ENCODE results near the gene SCYL3.

DNA sequence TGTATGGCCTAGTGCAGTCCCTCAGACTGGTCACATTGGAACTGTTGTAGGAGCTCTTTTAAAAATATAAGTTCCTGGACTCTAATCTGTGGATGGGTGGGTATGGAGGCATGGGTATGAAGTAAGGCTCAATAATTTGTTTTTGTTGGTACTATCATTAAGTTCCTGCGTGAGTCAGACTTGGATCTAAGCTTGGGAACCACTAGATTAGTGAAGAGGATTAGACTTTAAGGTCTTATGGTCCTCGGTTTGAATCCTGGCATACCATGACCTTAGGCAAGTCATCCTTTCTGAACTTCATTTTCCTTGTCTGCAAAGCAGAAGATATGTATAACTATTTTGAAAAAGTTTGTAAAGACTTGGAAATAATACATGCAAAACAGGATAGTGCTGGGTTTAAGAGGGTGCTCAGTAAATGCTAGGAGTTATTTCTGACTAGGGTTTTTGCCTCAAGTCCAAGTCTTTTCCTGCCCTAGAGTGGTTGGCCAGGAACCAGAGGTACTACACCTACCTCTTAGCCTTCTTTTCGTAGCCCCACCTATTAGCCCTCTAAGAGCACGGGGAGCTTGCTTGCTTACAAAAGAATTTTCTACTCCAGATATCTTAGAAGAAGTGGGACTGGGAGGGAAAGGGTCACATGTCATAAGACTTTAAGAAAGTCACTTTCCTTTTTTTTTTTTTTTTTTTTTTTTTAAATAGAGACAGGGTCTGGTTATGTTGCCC is 60.4 kb downstream of the SCYL3 start:
- TF ChIP-seq CTCF (IDR thresholded peaks at IDR 0.05) (no peak), POLR2A (IDR thresholded peaks at IDR 0.05) (no peak)
